Measurements from ENCODE around the gene MDFIC2. TPM values are rescaled to one million over a fixed set of nuclear protein-coding genes. Genes with fewer than 3 reads are reported as not detected.
"Not testable (repeated sequence)": the region's sequence is repeated elsewhere in the genome, so short reads cannot be mapped to it uniquely, and the experiment has no call there.

MDFIC2 gene
- total RNA-seq, 2 experiments from 2014 or later, result not detected

- ATAC-seq, result no peak
- H3K9me3 Mint-ChIP-seq (ENCODE audit: low read depth), result no peaks in the 10 kb centered on the region
- H3K27me3 Mint-ChIP-seq, result no peaks in the 10 kb centered on the region
- H3K4me3 Mint-ChIP-seq, result no peak overlapping the region
- CTCF ChIA-PET, result no interaction called here
- no peak for DNase-seq
- no peaks in the 10 kb centered on the region for H3K36me3 Mint-ChIP-seq
- H3K4me1 Mint-ChIP-seq, result no peaks in the 10 kb centered on the region
- no peak overlapping the region for H3K27ac Mint-ChIP-seq
Observed at GRCh38 chr3:70245746-70246525, 66.5 kb downstream of the MDFIC2 start.

DNA sequence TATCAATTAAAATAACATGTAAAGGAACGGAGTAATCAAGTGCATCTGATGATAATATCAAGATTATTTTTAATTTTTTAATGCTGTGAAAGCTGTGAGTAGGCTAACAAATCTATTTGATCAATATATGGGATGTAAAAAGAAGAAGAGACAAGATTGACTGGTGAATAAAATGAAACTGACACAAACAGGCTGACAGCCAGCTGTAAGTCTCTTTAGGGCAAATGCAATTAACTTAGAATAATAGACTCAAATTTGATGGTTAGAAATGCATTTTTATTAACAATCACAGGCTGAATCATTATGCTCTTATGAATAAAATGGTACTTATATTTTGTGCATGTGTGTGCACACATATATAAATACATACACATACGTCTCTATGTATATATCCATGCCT, 68.0 kb downstream of the MDFIC2 start:
- Mint-ChIP-seq H3K36me3 (no peaks in the 10 kb centered on the region), H3K4me3 (no peak overlapping the region), H3K4me1 (no peaks in the 10 kb centered on the region), H3K27ac (no peak overlapping the region), H3K9me3 (ENCODE audit: low read depth) (no peaks in the 10 kb centered on the region), H3K27me3 (no peaks in the 10 kb centered on the region)
- ATAC-seq (no peak), DNase-seq (no peak)
- CTCF ChIA-PET, result no interaction called here

DNA sequence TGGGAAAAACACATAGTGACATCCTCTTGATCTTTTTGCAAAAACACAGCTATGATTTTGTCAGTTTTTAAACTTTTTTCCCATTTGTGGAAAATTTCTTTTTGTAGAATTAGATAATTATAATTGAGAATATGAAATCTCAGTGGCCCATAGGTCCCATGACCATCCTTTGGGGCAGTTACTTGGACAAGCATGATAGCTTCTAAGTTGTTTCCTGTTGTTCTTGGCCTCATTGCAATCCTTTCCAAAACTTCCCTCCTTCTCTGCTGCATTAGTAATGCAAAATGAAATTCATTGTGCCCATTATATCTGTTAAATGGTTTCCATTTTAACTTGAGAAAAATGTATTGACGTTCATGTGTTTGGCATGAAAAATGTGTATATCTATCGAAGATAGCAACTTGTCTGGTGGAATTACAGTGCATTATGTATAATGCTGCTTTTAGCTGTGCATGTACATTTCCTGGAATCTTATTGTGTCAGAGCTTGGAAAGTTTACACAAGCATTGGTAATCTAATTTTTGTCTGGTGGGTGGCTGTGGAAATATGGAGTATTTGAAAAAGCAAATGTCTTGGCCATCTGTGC, 70.0 kb downstream of the MDFIC2 start:
- no peak overlapping the region for H3K27ac Mint-ChIP-seq
- no peak overlapping the region for H3K4me3 Mint-ChIP-seq
- no peaks in the 10 kb centered on the region for H3K36me3 Mint-ChIP-seq
- no peaks in the 10 kb centered on the region for H3K9me3 Mint-ChIP-seq (ENCODE audit: low read depth)
- no peaks in the 10 kb centered on the region for H3K4me1 Mint-ChIP-seq
- ATAC-seq (no peak), DNase-seq (no peak)
- CTCF ChIA-PET, result no interaction called here
- H3K27me3 Mint-ChIP-seq, result no peaks in the 10 kb centered on the region

DNA sequence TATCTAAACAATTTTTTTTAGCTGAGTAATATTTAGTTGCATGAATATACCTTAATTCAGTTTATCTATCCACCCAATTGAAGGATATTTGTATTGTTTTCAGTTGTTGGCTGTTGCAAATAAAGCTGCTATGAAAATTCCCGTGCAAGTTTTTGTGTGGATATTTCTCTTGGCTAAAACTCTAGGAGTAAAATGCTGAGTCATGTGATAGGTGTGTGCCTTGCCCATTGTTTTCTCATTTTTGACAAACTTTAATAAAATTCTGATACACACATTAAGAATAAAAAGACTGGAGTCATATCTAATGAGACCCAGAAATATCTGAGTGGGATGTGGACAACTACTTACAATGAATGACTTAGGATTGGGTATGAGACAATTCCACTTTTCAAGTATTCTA, 78.6 kb downstream of the MDFIC2 start:
- Mint-ChIP-seq H3K27me3 (no peaks in the 10 kb centered on the region), H3K27ac (no peak overlapping the region), H3K36me3 (no peaks in the 10 kb centered on the region), H3K4me1 (no peaks in the 10 kb centered on the region), H3K4me3 (no peak overlapping the region), H3K9me3 (ENCODE audit: low read depth) (no peaks in the 10 kb centered on the region)
- CTCF ChIA-PET, result no interaction called here
- DNase-seq, result no peak
- ATAC-seq, result no peak

DNA sequence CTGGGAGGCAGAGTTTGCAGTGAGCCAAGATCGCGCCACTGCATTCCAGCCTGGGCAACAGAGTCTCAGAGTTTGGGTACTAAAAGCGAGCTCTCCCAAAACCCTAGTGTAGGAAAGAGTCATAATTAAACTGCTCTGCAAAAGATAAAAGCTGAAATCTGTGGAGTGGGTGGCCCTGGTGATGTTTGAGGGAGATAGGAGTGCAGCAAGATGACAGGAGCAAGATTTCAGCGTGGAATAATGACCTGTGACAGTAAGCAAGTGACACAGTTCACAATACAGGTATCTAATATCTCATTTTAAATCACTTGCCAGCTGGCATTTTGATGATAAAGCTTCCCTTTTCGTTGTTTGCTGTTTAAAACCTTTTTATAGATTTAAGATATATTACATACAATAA, 79.3 kb downstream of the MDFIC2 start:
- CTCF ChIA-PET, result no interaction called here
- no peaks in the 10 kb centered on the region for H3K4me1 Mint-ChIP-seq
- H3K9me3 Mint-ChIP-seq (ENCODE audit: low read depth), result no peaks in the 10 kb centered on the region
- no peaks in the 10 kb centered on the region for H3K27me3 Mint-ChIP-seq
- no peaks in the 10 kb centered on the region for H3K36me3 Mint-ChIP-seq
- ATAC-seq, result no peak
- no peak for DNase-seq
- no peak overlapping the region for H3K4me3 Mint-ChIP-seq
- H3K27ac Mint-ChIP-seq, result no peak overlapping the region

DNA sequence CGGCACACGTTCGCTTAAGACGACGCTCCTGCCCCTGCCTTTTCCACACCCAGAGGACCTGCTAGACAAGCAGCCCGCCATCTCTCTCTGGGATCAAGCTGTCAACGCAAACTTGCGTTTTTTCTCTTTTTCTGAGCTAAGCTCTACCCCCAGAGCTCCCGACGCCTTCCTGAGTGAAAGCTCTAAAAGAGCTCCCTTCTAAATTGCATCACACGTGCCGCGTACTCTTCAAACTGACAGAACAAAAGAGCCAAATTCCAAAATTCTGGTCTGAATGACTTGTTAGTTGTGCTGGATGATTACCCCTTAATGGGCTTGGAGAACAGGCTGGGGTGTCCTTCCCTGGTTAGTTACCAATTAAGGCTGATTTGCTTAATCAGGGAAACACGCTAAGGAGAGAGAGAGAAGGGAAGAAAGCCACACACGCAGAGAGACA, 81.2 kb downstream of the MDFIC2 start:
- Mint-ChIP-seq H3K27ac (no peak overlapping the region), H3K9me3 (ENCODE audit: low read depth) (no peaks in the 10 kb centered on the region), H3K4me1 (no peaks in the 10 kb centered on the region), H3K36me3 (no peaks in the 10 kb centered on the region), H3K27me3 (no peaks in the 10 kb centered on the region), H3K4me3 (no peak overlapping the region)
- DNase-seq (no peak), ATAC-seq (no peak)
- CTCF ChIA-PET, result no interaction called here

DNA sequence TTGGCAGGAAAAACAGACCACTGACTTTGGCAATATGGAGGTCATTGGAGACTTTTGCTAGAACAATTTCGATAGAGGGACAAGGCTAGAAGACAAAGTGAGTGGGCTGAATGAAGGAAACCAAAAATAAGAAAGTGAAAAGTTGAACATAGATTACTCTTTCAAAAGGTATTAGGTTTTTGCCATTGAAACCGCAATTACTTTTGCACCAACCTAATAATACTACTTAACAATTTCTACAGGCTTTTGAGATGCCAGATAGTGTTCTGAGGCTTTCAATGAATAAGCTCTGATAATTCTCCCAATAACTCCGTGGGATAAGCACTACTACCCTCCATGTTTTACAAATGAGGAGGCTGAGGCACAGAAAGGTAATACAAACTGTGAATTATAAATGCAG, 85.0 kb downstream of the MDFIC2 start:
- Mint-ChIP-seq H3K27ac (no peak overlapping the region), H3K27me3 (no peaks in the 10 kb centered on the region), H3K4me1 (no peaks in the 10 kb centered on the region), H3K4me3 (no peak overlapping the region), H3K9me3 (ENCODE audit: low read depth) (no peaks in the 10 kb centered on the region), H3K36me3 (no peaks in the 10 kb centered on the region)
- no peak for DNase-seq
- no peak for ATAC-seq
- CTCF ChIA-PET, result no interaction called here

GRCh38 chr3:70225146-70225545, 87.3 kb downstream of the MDFIC2 start:
- CTCF ChIA-PET, result no interaction called here
- no peaks in the 10 kb centered on the region for H3K9me3 Mint-ChIP-seq (ENCODE audit: low read depth)
- no peak overlapping the region for H3K27ac Mint-ChIP-seq
- no peak overlapping the region for H3K4me3 Mint-ChIP-seq
- no peaks in the 10 kb centered on the region for H3K36me3 Mint-ChIP-seq
- no peak for DNase-seq
- no peak for ATAC-seq
- no peaks in the 10 kb centered on the region for H3K4me1 Mint-ChIP-seq
- H3K27me3 Mint-ChIP-seq, result no peaks in the 10 kb centered on the region

DNA sequence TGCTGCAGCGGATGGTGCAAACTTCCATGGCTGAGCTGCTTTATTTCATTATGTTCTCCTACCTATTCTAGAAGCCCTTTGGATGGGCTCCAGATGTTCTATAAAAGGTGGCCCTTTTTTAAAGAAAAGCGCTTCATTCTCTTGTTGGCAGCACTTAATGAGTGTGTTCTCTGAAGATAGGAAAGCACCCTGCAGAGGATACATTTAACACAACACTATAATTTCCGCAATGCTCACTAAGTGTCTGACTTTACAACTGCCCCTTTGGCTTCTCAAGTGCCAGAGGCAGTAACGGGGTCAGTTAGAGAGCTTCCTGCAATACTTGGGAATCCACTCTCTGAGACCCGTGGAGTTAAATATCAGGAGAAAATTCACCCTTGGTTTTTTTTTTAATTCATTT, 88.1 kb downstream of the MDFIC2 start:
- Mint-ChIP-seq H3K27me3 (no peaks in the 10 kb centered on the region), H3K4me1 (no peaks in the 10 kb centered on the region), H3K9me3 (ENCODE audit: low read depth) (no peaks in the 10 kb centered on the region), H3K4me3 (no peak overlapping the region), H3K27ac (no peak overlapping the region), H3K36me3 (no peaks in the 10 kb centered on the region)
- no peak for ATAC-seq
- DNase-seq, result no peak
- CTCF ChIA-PET, result no interaction called here

GRCh38 chr3:70218471-70218870, 94.0 kb downstream of the MDFIC2 start:
- ATAC-seq, result no peak
- CTCF ChIA-PET, result no interaction called here
- Mint-ChIP-seq H3K9me3 (ENCODE audit: low read depth) (no peaks in the 10 kb centered on the region), H3K27ac (no peak overlapping the region), H3K4me3 (no peak overlapping the region), H3K27me3 (no peaks in the 10 kb centered on the region), H3K36me3 (no peaks in the 10 kb centered on the region), H3K4me1 (no peaks in the 10 kb centered on the region)
- no peak for DNase-seq

GRCh38 chr3:70211274-70211673, 101.2 kb downstream of the MDFIC2 start:
- CTCF ChIA-PET; ATAC-seq; H3K9me3 Mint-ChIP-seq (ENCODE audit: low read depth); DNase-seq; H3K4me3 Mint-ChIP-seq; H3K27me3 Mint-ChIP-seq; H3K4me1 Mint-ChIP-seq; H3K36me3 Mint-ChIP-seq; H3K27ac Mint-ChIP-seq: not testable (repeated sequence)

DNA sequence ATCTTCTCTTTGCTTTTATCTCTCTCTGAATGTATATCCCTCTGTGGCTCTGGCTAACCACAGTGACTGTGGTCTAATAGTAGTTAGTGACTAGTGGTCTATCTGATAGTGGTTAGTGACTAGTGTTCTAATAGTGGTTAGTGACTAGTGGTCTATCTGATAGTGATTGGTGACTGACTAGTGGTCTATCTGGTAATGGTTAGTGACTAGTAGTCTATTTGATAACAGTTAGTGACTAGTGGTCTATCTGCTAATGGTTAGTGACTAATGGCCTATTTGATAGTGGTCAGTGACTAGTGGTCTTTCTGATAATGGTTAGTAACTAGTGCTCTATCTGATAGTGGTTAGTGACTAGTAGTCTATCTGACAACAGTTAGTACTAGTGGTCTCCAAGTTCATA, 110.5 kb downstream of the MDFIC2 start:
- Mint-ChIP-seq H3K4me3 (no peak overlapping the region), H3K9me3 (ENCODE audit: low read depth) (peaks cover 2% of the 10 kb centered on the region), H3K4me1 (no peaks in the 10 kb centered on the region), H3K27me3 (no peaks in the 10 kb centered on the region), H3K36me3 (no peaks in the 10 kb centered on the region), H3K27ac (no peak overlapping the region)
- DNase-seq (no peak), ATAC-seq (no peak)
- CTCF ChIA-PET, result no interaction called here

GRCh38 chr3:70189884-70190473, 122.5 kb downstream of the MDFIC2 start:
- H3K9me3 Mint-ChIP-seq (ENCODE audit: low read depth), result no peaks in the 10 kb centered on the region
- ATAC-seq (no peak), DNase-seq (no peak)
- no peak overlapping the region for H3K4me3 Mint-ChIP-seq
- no peak overlapping the region for H3K27ac Mint-ChIP-seq
- H3K27me3 Mint-ChIP-seq, result no peaks in the 10 kb centered on the region
- CTCF ChIA-PET, result no interaction called here
- H3K36me3 Mint-ChIP-seq, result no peaks in the 10 kb centered on the region
- no peaks in the 10 kb centered on the region for H3K4me1 Mint-ChIP-seq

GRCh38 chr3:70186221-70186620, 126.2 kb downstream of the MDFIC2 start:
- no peak overlapping the region for H3K27ac Mint-ChIP-seq
- no peaks in the 10 kb centered on the region for H3K27me3 Mint-ChIP-seq
- no peaks in the 10 kb centered on the region for H3K9me3 Mint-ChIP-seq (ENCODE audit: low read depth)
- CTCF ChIA-PET, result no interaction called here
- no peak for DNase-seq
- H3K4me1 Mint-ChIP-seq, result no peaks in the 10 kb centered on the region
- no peaks in the 10 kb centered on the region for H3K36me3 Mint-ChIP-seq
- H3K4me3 Mint-ChIP-seq, result no peak overlapping the region
- ATAC-seq, result no peak

Measured in activated CD8-positive, alpha-beta memory T cell treated with anti-CD3 and anti-CD28 coated beads, Interleukin-2, amount 10 ng/mL, durations not matched to agents 7 days and 5 days (primary cell).